Prostate gland (tissue), 2 donors: ENCODE results near the gene TICRR. TPM values are rescaled to one million over a fixed set of nuclear protein-coding genes. Genes with fewer than 3 reads are reported as not detected.

Source experiments
- DNase-seq: peaks from one replicate; pipeline ENCODE4 v3.0.0-alpha.2; 2019; ENCODE audit warnings: low spot score
- H3K27ac ChIP-seq, 2 donors: fragments of 200-600 bp; sonication (generic); 2 replicates each; pipeline ENCODE4 v1.5.1; 2017 to 2019
- H3K27me3 ChIP-seq: fragments of 200-600 bp; sonication (generic); replicated peaks from 2 replicates; pipeline ENCODE4 v1.5.1; 2019; ENCODE audit not compliant: insufficient read depth
- H3K36me3 ChIP-seq, 2 donors: fragments of 200-600 bp; sonication (generic); 1 replicate in 1 of 2; 2 replicates in 1 of 2; pipeline versions ENCODE4 v1.5.1 to v1.8.1; 2017 to 2019
- H3K4me1 ChIP-seq: fragments of 200-600 bp; sonication (generic); replicated peaks from 2 replicates; pipeline ENCODE4 v1.5.1; 2019
- H3K4me3 ChIP-seq, 2 donors: fragments of 200-600 bp; sonication (generic); 2 replicates each; pipeline ENCODE4 v1.5.1; 2017 to 2019
- H3K9me3 ChIP-seq: fragments of 200-600 bp; sonication (generic); 2 replicates; pipeline ENCODE4 v1.5.1; 2017
- CTCF ChIP-seq, 4 experiments: fragments of 200-600 bp in 2 of 4; fragments of 450-650 bp in 2 of 4; sonication (generic) in 2 of 4; IDR thresholded peaks; 1 replicate in 3 of 4; 2 replicates in 1 of 4; pipeline ENCODE4 v1.5.1; 2016 to 2019; ENCODE audit warnings: antibody characterized with exemption in 4 of 4, mild to moderate bottlenecking in 2 of 4, moderate library complexity in 2 of 4
- POLR2A ChIP-seq: fragments of 450-650 bp; IDR thresholded peaks from one replicate; pipeline ENCODE4 v1.6.1; 2016; ENCODE audit warnings: antibody characterized with exemption, mild to moderate bottlenecking
- POLR2AphosphoS5 ChIP-seq: sonication (generic); formaldehyde crosslinking; IDR thresholded peaks from one replicate; pipeline ENCODE4 v1.6.1; 2017; ENCODE audit warnings: antibody characterized with exemption
- WGBS: methylation state at CpG from one replicate; pipeline ENCODE4 v1.1.5; 2018; 5-methylcytosine and 5-hydroxymethylcytosine counted together
- intact Hi-C: fragments of 100-400 bp; cut with DNase I; formaldehyde crosslinking; loops from one replicate; pipeline ENCODE4 v1.14.2; 2022
- total RNA-seq, 2 donors: library from RNA; depleted of rRNA; stranded (reverse); fragments of >200 nt; gene quantifications; one replicate each; pipeline ENCODE4 v1.1.0, GENCODE V29; 2016

Gene TICRR
- total RNA-seq, 2 donors from 2014 or later = 0.55 to 4.1 TPM

- intact Hi-C loops = loop anchor here (10.0 kb wide), 1 partner anchor 98 kb away; no protein-coding TSS in a partner anchor
- no peaks in the 10 kb centered on the region for H3K4me1 ChIP-seq
- no peaks in the 10 kb centered on the region for H3K36me3 ChIP-seq
- TF ChIP-seq CTCF (IDR thresholded peaks at IDR 0.05) (no peak), POLR2A (no peak), POLR2AphosphoS5 (no peak)
- WGBS = 86% methylated on average over 20 of the region's 22 CpGs
- no peak overlapping the region for H3K27ac ChIP-seq
- H3K4me3 ChIP-seq = no peak overlapping the region
- DNase-seq = no peak
- H3K27me3 ChIP-seq = no peaks in the 10 kb centered on the region
- H3K9me3 ChIP-seq = no peaks in the 10 kb centered on the region
These were observed 71.3 kb downstream of the TICRR start for GRCh38 chr15:89646416-89647141.

GRCh38 chr15:89647191-89647851 lies 72.1 kb downstream of the TICRR start:
- H3K4me3 ChIP-seq = no peak overlapping the region
- no peaks in the 10 kb centered on the region for H3K36me3 ChIP-seq
- H3K27ac ChIP-seq = no peak overlapping the region
- intact Hi-C loops = loop anchor here (10.0 kb wide), 1 partner anchor 97 kb away; no protein-coding TSS in a partner anchor
- WGBS = 59% methylated on average over 25 of the region's 25 CpGs
- TF ChIP-seq POLR2AphosphoS5 (no peak), CTCF (IDR thresholded peaks at IDR 0.05) (peak; percentile 60 to 81 (median 72))
- no peaks in the 10 kb centered on the region for H3K4me1 ChIP-seq
- peak; percentile 68 for DNase-seq
- no peaks in the 10 kb centered on the region for H3K27me3 ChIP-seq
- H3K9me3 ChIP-seq = no peaks in the 10 kb centered on the region

GRCh38 chr15:89648106-89649012 lies 73.1 kb downstream of the TICRR start:
- intact Hi-C loops = loop anchor here (10.0 kb wide), 1 partner anchor 96 kb away; no protein-coding TSS in a partner anchor
- no peak for DNase-seq
- Histone ChIP-seq H3K9me3 (no peaks in the 10 kb centered on the region), H3K27me3 (no peaks in the 10 kb centered on the region), H3K27ac (no peak overlapping the region), H3K4me3 (no peak overlapping the region), H3K36me3 (no peaks in the 10 kb centered on the region), H3K4me1 (no peaks in the 10 kb centered on the region)
- WGBS = 88% methylated on average over 75 of the region's 102 CpGs
- TF ChIP-seq CTCF (IDR thresholded peaks at IDR 0.05) = no peak

GRCh38 chr15:89649013-89649625 lies 73.8 kb downstream of the TICRR start:
- Histone ChIP-seq H3K36me3 (no peaks in the 10 kb centered on the region), H3K27me3 (no peaks in the 10 kb centered on the region), H3K27ac (no peak overlapping the region), H3K9me3 (no peaks in the 10 kb centered on the region), H3K4me3 (no peak overlapping the region), H3K4me1 (no peaks in the 10 kb centered on the region)
- DNase-seq = no peak
- TF ChIP-seq POLR2A (no peak), CTCF (IDR thresholded peaks at IDR 0.05) (no peak), POLR2AphosphoS5 (no peak)
- WGBS = 91% methylated on average over 26 of the region's 37 CpGs
- intact Hi-C loops = loop anchor here (10.0 kb wide), 1 partner anchor 96 kb away; no protein-coding TSS in a partner anchor
